Measurements from ENCODE around the gene PPP1R7. TPM values are rescaled to one million over a fixed set of nuclear protein-coding genes. Genes with fewer than 3 reads are reported as not detected.
"Not testable (repeated sequence)": the region's sequence is repeated elsewhere in the genome, so short reads cannot be mapped to it uniquely, and the experiment has no call there.

Gene PPP1R7
- total RNA-seq, 4 donors from 2014 or later: 69.1 to 87.2 (median 73.7) TPM

GRCh38 chr2:241195506-241196130, 45.4 kb downstream of the PPP1R7 start:
- no peaks in the 10 kb centered on the region for H3K4me1 ChIP-seq
- H3K9me3 ChIP-seq: no peaks in the 10 kb centered on the region
- H3K36me3 ChIP-seq: no peaks in the 10 kb centered on the region
- intact Hi-C loops (cut with DNase I): no loop called here
- H3K27me3 ChIP-seq: no peaks in the 10 kb centered on the region
- 90% methylated on average over 13 of the region's 18 CpGs for WGBS
- DNase-seq (ENCODE audit: extremely low spot score): no peak
- TF ChIP-seq POLR2AphosphoS5 (IDR thresholded peaks at IDR 0.05): no peak
- TF ChIP-seq EP300 (IDR thresholded peaks at IDR 0.05): no peak
- TF ChIP-seq, protein P1, sequence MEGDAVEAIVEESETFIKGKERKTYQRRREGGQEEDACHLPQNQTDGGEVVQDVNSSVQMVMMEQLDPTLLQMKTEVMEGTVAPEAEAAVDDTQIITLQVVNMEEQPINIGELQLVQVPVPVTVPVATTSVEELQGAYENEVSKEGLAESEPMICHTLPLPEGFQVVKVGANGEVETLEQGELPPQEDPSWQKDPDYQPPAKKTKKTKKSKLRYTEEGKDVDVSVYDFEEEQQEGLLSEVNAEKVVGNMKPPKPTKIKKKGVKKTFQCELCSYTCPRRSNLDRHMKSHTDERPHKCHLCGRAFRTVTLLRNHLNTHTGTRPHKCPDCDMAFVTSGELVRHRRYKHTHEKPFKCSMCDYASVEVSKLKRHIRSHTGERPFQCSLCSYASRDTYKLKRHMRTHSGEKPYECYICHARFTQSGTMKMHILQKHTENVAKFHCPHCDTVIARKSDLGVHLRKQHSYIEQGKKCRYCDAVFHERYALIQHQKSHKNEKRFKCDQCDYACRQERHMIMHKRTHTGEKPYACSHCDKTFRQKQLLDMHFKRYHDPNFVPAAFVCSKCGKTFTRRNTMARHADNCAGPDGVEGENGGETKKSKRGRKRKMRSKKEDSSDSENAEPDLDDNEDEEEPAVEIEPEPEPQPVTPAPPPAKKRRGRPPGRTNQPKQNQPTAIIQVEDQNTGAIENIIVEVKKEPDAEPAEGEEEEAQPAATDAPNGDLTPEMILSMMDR (IDR thresholded peaks at IDR 0.05): no peak
- no peak for TF ChIP-seq POLR2A (IDR thresholded peaks at IDR 0.05; ENCODE audit: low read depth)
- no peak overlapping the region for H3K4me3 ChIP-seq
- no peak overlapping the region for H3K27ac ChIP-seq (replicated peaks in 1 of 4)

DNA sequence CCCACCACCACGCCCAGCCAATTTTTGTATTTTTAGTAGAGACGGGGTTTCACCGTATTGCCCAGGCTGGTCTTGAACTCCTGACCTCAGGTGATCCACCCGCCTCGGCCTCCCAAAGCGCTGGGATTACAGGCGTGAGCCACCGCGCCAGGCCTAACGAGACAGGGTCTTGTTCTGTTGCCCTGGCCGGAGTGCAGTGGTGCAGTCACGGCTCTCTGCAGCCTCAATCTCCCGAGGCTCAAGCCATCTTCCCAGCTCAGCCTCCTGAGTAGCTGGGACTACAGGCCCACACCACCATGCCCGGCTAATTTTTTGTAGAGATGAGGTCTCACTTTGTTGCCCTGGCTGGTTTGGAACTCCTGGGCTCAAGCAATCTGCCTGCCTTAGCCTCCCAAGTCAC, 47.0 kb downstream of the PPP1R7 start:
- H3K36me3 ChIP-seq; intact Hi-C loops (cut with DNase I); DNase-seq (ENCODE audit: extremely low spot score); H3K27ac ChIP-seq (replicated peaks in 1 of 4); H3K9me3 ChIP-seq; H3K4me3 ChIP-seq; H3K27me3 ChIP-seq; H3K4me1 ChIP-seq: not testable (repeated sequence)
- 95% methylated on average over 14 of the region's 14 CpGs for WGBS

DNA sequence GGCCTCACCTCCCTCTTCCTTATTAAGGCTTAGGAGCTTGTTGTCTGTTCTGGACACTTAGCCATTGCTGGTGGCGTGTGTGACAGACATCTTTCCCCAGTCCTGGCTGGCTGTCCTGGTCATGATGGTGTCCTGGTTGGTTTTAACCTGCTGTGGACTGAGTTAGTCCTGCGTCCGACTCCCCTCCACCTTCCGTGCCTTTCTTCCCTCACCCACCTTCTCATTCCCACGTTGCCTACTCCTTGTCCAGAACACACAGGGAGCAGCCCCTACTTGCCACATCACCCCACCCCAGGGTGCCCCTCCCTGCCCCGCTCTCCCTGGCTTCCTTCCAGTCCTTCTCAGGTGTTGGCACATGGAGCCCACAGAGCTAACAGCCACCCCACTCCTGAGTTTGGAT, 47.7 kb downstream of the PPP1R7 start:
- intact Hi-C loops (cut with DNase I): no loop called here
- no peaks in the 10 kb centered on the region for H3K27me3 ChIP-seq
- TF ChIP-seq POLR2AphosphoS5 (IDR thresholded peaks at IDR 0.05) (no peak), EP300 (IDR thresholded peaks at IDR 0.05) (no peak), POLR2A (IDR thresholded peaks at IDR 0.05; ENCODE audit: low read depth) (no peak)
- TF ChIP-seq, protein P1 (IDR thresholded peaks at IDR 0.05): no peak
- no peaks in the 10 kb centered on the region for H3K4me1 ChIP-seq
- WGBS: 84% methylated on average over 6 of the region's 6 CpGs
- no peaks in the 10 kb centered on the region for H3K9me3 ChIP-seq
- no peaks in the 10 kb centered on the region for H3K36me3 ChIP-seq
- H3K4me3 ChIP-seq: no peak overlapping the region
- DNase-seq (ENCODE audit: extremely low spot score): no peak
- no peak overlapping the region for H3K27ac ChIP-seq (replicated peaks in 1 of 4)

DNA sequence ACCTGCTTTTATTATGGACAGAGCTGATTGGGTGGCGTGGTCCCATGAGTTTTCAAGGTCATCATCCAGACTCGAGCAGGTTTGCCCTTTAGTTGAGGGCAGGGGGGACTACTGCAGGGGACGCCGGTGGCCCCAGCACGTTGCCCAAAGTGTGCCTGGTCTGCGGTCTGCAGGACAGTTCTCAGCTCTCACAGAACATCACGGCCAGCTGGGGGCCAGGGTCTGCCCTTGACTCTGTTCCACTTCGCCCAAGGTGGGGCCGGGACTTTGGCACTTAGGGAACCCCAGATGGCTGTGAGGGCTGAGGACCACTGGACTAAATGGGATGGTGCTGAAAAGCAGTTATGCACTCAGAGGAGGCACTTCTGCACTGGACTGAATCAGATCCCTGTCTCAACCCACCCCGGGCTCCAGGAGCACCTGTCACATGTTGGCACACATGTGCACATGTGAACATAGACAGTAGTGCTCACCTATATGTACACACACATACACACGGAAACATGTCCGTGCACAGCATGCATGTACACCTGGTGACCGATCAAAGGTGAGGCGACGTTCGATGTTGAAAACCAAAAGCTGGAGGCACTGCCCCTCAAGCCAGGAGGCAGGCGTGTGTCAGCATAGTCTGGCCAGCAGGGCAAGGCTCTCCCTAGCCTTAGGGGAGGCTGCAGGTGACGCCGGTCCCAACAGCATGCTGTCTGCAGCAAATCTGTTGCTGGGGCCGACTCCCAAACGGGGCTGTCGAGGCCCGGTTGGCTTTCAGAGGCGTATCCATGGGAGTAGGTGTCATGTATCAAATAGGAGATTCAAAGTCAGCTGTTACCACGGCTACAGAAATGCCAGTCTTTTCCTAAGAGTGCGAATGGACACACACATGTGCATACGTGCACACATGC, 48.4 kb downstream of the PPP1R7 start:
- Histone ChIP-seq H3K27me3 (no peaks in the 10 kb centered on the region), H3K4me3 (no peak overlapping the region), H3K9me3 (no peaks in the 10 kb centered on the region), H3K27ac (replicated peaks in 1 of 4) (no peak overlapping the region), H3K4me1 (no peaks in the 10 kb centered on the region), H3K36me3 (no peaks in the 10 kb centered on the region)
- TF ChIP-seq EP300 (IDR thresholded peaks at IDR 0.05): no peak
- TF ChIP-seq POLR2AphosphoS5 (IDR thresholded peaks at IDR 0.05): no peak
- TF ChIP-seq, protein P1 (IDR thresholded peaks at IDR 0.05): no peak
- no peak for TF ChIP-seq POLR2A (IDR thresholded peaks at IDR 0.05; ENCODE audit: low read depth)
- intact Hi-C loops (cut with DNase I): no loop called here
- 74% methylated on average over 13 of the region's 27 CpGs for WGBS
- DNase-seq (ENCODE audit: extremely low spot score): no peak

DNA sequence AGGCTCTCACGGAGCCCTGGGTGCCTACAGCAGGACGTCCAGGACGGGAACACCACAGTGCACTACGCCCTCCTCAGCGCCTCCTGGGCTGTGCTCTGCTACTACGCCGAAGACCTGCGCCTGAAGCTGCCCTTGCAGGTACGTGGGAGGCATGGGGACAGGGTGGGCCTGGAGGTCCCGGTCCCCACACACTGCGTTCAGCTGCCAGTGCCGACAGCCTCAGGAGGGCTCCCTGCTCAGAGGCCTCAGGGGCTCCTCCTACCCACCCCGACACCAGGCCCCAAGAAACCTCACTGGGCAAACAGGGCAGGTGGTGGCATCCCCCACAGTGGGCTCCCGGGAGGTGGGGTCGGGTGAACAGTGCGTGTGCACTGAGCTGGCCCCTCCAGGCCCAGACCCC, 49.0 kb downstream of the PPP1R7 start:
- DNase-seq (ENCODE audit: extremely low spot score): no peak
- H3K27ac ChIP-seq (replicated peaks in 1 of 4): no peak overlapping the region

More for the DNA sequence above, 49.0 kb downstream of the PPP1R7 start:
- TF ChIP-seq POLR2AphosphoS5 (IDR thresholded peaks at IDR 0.05): no peak
- TF ChIP-seq, protein P1 (IDR thresholded peaks at IDR 0.05): no peak
- TF ChIP-seq POLR2A (IDR thresholded peaks at IDR 0.05; ENCODE audit: low read depth): no peak
- TF ChIP-seq EP300 (IDR thresholded peaks at IDR 0.05): no peak
- Histone ChIP-seq H3K4me3 (no peak overlapping the region), H3K9me3 (no peaks in the 10 kb centered on the region), H3K36me3 (no peaks in the 10 kb centered on the region), H3K27me3 (no peaks in the 10 kb centered on the region), H3K4me1 (no peaks in the 10 kb centered on the region)
- WGBS: 88% methylated on average over 16 of the region's 16 CpGs
- intact Hi-C loops (cut with DNase I): no loop called here

Measured in esophagus muscularis mucosa (tissue), 4 donors.